Smooth muscle cell (in vitro differentiated cells): ENCODE data around the gene IST1. TPM values are rescaled to one million over a fixed set of nuclear protein-coding genes. Genes with fewer than 3 reads are reported as not detected.

Experiments used
- DNase-seq: peaks from one replicate; lab custom pipeline; 2025; ENCODE audit not compliant: unreplicated experiment; lab: John Stamatoyannopoulos, UW
- H2AFZ ChIP-seq: fragments of 200-600 bp; sonication (generic); 2 replicates; pipeline ENCODE4 v1.6.0; 2016; ENCODE audit warnings: antibody characterized with exemption, low read depth, mild to moderate bottlenecking
- H3F3A ChIP-seq: fragments of 200-600 bp; sonication (generic); 2 replicates; pipeline ENCODE4 v1.6.0; 2017; ENCODE audit warnings: antibody characterized with exemption, low read depth
- H3K27ac ChIP-seq: fragments of 200-600 bp; sonication (generic); 2 replicates; pipeline ENCODE4 v1.5.1; 2016; ENCODE audit warnings: low read depth, mild to moderate bottlenecking
- H3K27me3 ChIP-seq: fragments of 200-600 bp; sonication (generic); 2 replicates; pipeline ENCODE4 v1.6.1; 2016; ENCODE audit warnings: low read depth, mild to moderate bottlenecking
- H3K36me3 ChIP-seq: fragments of 200-600 bp; sonication (generic); 2 replicates; pipeline ENCODE4 v1.5.1; 2016; ENCODE audit warnings: low read depth
- H3K4me1 ChIP-seq: fragments of 200-600 bp; sonication (generic); 2 replicates; pipeline ENCODE4 v1.5.1; 2016; ENCODE audit warnings: low read depth
- H3K4me2 ChIP-seq: fragments of 200-600 bp; sonication (generic); 2 replicates; pipeline ENCODE4 v1.6.0; 2016; ENCODE audit warnings: mild to moderate bottlenecking
- H3K4me3 ChIP-seq: fragments of 200-600 bp; sonication (generic); 2 replicates; pipeline ENCODE4 v1.5.1; 2016; ENCODE audit warnings: mild to moderate bottlenecking
- H3K79me2 ChIP-seq: fragments of 200-600 bp; sonication (generic); 2 replicates; pipeline ENCODE4 v1.6.0; 2016; ENCODE audit warnings: low read depth, mild to moderate bottlenecking
- H3K9ac ChIP-seq: fragments of 200-600 bp; sonication (generic); 2 replicates; pipeline ENCODE4 v1.6.0; 2016; ENCODE audit warnings: low read depth
- H3K9me3 ChIP-seq: fragments of 200-600 bp; sonication (generic); replicated peaks from 2 replicates; pipeline ENCODE4 v1.5.1; 2016; ENCODE audit warnings: low read depth
- H4K20me1 ChIP-seq: fragments of 200-600 bp; sonication (generic); 2 replicates; pipeline ENCODE4 v1.6.0; 2016; ENCODE audit warnings: low read depth
- CTCF ChIP-seq: fragments of 200-600 bp; sonication (generic); IDR thresholded peaks from 2 replicates; pipeline ENCODE4 v1.5.1; 2017; ENCODE audit warnings: borderline replicate concordance, mild to moderate bottlenecking, antibody characterized with exemption; ENCODE audit not compliant: insufficient read depth, poor library complexity, severe bottlenecking
- WGBS: methylation state at CpG from one replicate; pipeline ENCODE4 v1.1.7; 2016; ENCODE audit warnings: low lambda C conversion rate; 5-methylcytosine and 5-hydroxymethylcytosine counted together
- polyA plus RNA-seq: library from polyadenylated mRNA; unstranded; fragments of >200 nt; fragmentation: Nextera tagmentation; extraction: Ambion mirVana; gene quantifications from 2 replicates; pipeline ENCODE4 v1.2.1, GENCODE V29; 2016
- total RNA-seq: library from RNA; depleted of rRNA; stranded (reverse); fragments of >200 nt; gene quantifications from 2 replicates; pipeline ENCODE4 v1.2.3, GENCODE V29; 2014

The IST1 gene
- total and polyA plus RNA-seq, 2 experiments from 2014 or later, result 125 to 220 TPM

DNA sequence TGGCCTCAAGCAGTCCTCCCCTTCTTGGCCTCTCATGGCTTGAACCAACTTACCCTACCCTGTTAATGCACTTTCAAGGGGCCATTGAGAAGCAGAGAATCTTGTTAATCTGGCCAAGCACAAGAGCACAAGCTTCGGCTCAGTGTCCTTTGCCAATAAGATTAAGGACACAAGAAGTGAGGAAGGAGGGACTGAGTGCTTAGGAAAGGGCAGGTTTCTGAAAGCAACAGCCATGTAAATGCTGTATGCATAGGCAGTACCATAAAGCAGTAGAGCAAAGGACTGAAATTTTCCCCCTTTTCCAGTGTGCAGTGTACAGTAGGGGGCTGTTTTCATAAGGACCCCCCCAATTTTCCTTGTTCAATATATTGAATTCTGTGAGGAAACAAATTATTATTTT, 37.7 kb downstream of the IST1 start:
- Histone ChIP-seq H3K4me1 (peaks cover 31% of the 10 kb centered on the region), H2AFZ (no peak overlapping the region), H3K36me3 (no peaks in the 10 kb centered on the region), H3K27ac (peak overlapping the region; percentile 50), H3K27me3 (no peaks in the 10 kb centered on the region), H3F3A (peaks cover 22% of the 10 kb centered on the region), H4K20me1 (peaks cover 70% of the 10 kb centered on the region), H3K9me3 (no peaks in the 10 kb centered on the region), H3K4me2 (no peak overlapping the region), H3K4me3 (no peak overlapping the region), H3K9ac (no peak overlapping the region), H3K79me2 (peaks cover 29% of the 10 kb centered on the region)
- no peak for TF ChIP-seq CTCF
- 68% methylated on average over 1 of the region's 1 CpG for WGBS
- no peak for DNase-seq

DNA sequence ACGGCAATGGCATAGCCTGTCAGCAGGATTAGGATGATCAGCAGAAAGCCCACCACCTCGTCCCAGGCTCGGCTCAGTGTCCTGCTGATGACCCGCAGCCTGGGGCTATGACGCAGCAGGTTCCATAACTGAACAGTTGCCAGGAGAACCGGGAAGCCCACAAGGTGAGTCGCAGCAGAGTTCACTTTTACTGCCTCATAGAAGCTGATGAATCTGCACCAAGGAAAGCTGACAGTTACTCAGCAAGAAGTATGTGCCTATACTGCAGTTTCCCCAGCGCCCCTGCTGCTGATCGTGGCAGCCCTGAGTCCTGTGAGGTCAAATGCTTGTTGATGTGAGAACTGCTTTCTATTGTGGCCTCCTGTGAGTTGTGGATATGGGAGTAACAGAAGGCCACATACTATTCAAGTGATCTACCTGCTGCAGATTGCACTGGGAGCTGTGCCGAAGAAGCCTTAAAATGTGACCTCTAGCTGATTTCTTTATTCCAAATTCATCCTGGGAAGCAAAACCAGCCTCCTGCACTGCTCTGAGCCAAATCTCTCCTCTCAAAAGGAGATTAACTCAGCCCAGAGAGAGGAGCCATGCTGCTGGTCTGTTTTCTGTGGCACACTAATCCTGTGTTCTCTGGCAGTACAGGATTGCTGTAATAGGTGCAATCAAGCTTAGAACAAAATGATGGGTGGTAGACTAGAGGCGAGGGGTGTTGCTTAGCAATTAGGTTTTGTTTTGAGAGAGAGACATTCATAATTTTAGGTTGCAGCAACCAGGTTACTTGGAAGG, 38.8 kb downstream of the IST1 start:
- Histone ChIP-seq H3K4me3 (no peak overlapping the region), H3K9me3 (no peaks in the 10 kb centered on the region), H3K27me3 (no peaks in the 10 kb centered on the region), H3K79me2 (peaks cover 29% of the 10 kb centered on the region), H3K36me3 (no peaks in the 10 kb centered on the region), H4K20me1 (peaks cover 59% of the 10 kb centered on the region), H2AFZ (no peak overlapping the region), H3K27ac (peak overlapping the region; percentile 50), H3K4me2 (no peak overlapping the region), H3K9ac (no peak overlapping the region), H3K4me1 (peaks cover 22% of the 10 kb centered on the region), H3F3A (peaks cover 11% of the 10 kb centered on the region)
- no peak for TF ChIP-seq CTCF
- WGBS, result 62% methylated on average over 11 of the region's 11 CpGs
- DNase-seq, result no peak

DNA sequence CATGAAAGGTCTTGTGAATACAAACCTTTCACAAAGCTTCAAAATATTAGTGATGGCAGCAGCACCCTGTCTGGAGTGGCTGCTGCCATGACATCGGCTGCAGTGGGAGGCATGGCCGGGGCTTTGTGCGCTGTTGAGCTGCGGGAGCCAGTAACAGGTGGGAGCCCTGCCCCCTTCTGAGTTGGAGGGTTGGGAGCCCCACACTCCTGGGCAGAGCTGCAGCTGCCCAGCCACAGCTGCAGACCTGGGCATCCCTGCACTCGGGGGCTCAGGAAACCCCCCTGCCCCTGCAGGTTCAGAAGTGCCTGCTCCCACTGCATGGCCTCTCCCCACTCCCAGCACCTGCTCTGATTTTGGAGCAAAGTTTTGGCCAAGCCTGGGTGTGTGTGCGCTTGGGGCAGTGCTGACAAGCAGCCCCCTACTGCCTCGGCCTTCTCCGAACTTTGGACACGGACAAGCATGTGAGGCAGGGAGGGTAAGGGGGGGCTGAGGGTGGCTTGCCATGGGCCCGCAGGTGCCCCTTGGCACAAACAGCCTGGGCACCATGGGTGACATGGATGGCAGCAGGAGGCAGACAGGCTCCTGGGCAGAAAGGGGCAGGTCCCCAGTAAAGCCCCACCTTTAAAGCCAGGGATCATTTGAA, 42.7 kb downstream of the IST1 start:
- WGBS, result 85% methylated on average over 10 of the region's 10 CpGs
- H3K36me3 ChIP-seq, result no peaks in the 10 kb centered on the region
- no peak overlapping the region for H3K27ac ChIP-seq
- peaks cover 11% of the 10 kb centered on the region for H3K4me1 ChIP-seq
- no peaks in the 10 kb centered on the region for H3K9me3 ChIP-seq
- no peak for DNase-seq
- H3K79me2 ChIP-seq, result no peaks in the 10 kb centered on the region
- TF ChIP-seq CTCF, result no peak
- H3K9ac ChIP-seq, result no peak overlapping the region
- H3K4me2 ChIP-seq, result no peak overlapping the region
- no peak overlapping the region for H3K4me3 ChIP-seq
- H3K27me3 ChIP-seq, result no peaks in the 10 kb centered on the region
- H3F3A ChIP-seq, result no peaks in the 10 kb centered on the region
- H2AFZ ChIP-seq, result no peak overlapping the region
- H4K20me1 ChIP-seq, result peaks cover 22% of the 10 kb centered on the region
